ENCODE data around the gene WTAP.
"Not testable (repeated sequence)": the region's sequence is repeated elsewhere in the genome, so short reads cannot be mapped to it uniquely, and the experiment has no call there.

WTAP gene

DNA sequence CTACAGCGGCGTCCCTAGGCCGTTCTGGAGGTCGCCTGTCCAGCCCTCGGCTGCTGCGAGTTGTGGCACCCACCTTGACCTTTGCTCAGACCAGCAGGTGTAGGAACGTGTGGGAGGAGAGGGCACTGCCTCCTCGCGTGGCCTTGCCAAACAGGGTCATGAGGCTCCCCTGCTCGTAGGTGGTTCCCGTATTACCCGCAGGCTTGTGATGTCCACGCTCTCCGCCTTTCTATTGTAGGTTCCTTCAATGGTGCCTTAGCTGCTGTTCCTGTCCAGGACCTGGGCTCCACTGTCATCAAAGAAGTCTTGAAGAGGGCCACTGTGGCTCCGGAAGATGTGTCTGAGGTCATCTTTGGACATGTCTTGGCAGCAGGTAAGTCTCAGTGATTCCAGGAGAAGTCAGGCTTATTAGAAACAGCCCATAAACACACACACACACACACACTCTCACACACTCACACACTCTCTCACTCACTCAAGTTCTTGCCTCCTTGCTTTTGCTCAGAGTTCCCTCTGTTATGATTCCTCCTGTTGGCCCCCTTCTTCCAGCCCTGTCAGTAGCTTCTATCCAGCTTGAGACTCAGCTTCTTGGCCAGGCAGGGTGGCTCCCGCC is 35.5 kb downstream of the WTAP start:
- no peak for DNase-seq

DNA sequence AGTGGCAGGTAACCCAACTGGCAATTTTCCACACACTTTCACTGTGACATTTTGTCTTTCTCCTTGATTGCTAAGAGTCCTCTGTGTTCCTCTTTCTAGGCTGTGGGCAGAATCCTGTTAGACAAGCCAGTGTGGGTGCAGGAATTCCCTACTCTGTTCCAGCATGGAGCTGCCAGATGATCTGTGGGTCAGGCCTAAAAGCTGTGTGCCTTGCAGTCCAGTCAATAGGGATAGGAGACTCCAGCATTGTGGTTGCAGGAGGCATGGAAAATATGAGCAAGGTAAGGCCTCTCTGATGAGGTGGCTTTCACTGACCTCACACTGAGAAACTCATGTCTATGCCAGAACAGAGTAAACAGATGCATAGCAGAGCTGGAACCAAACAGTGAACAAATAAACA is 39.6 kb downstream of the WTAP start:
- no peak for DNase-seq

DNA sequence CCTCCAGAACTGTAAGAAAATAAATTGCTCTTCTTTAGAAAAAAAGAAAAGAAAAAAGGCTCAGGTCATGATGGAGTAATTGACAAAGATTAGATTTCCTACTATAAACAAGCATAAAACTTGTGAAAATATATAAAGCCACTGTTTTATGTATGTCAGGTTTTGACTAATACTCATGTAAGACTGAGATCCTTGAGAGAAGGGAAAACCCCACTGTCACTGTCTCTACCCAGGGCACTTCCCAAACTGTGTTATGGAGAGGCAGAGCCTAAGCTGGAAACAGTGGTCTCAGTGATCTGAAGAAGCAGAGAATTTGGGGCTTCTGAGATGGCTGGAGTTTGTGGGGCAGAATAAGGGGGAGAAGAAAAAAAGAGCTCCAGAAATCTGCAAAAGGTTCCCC is 42.2 kb downstream of the WTAP start:
- no peak for DNase-seq

DNA sequence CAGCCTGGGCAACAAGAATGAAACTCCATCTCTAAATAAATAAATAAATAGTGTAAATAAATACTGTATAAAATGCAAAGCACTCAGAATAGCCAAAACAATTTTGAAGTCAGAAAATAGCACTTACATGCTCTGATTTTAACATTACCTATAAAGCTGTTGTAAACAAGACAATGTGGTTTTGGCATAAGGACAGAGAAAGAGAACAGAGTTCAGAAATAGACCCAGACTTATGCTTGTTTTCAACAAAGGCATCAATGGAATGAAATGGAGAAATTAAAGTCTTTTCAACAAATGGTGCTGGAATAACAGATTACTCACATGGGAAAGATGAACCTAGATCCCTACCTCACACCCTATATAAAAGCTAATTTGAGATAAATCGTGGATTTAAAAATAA is 44.9 kb downstream of the WTAP start:
- DNase-seq, result no peak

DNA sequence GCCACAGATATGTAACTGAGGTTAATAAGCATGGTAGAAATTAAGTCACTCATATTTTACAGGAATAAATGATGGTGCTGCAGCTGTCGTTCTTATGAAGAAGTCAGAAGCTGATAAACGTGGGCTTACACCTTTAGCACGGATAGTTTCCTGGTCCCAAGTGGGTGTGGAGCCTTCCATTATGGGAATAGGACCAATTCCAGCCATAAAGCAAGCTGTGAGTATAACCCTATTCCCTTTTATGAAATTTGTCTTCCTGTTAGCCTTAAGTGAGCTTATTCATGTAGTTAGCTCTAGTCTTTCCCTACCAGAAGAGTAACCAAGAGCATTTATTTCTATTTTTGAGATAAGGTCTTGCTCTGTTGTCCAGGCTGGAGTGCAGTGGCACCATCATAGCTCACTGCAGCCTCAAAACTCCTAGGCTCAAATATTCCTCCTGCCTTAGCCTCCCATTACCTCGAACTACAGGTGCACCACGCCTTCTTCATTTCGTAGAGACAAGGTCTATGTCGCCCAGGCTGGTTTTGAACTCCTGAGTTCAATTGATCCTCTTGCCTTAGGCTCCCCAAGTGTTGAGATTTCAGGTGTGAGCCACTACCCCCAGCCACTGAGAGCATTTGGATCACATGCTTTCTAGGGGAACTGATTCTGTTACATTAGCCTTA is 50.1 kb downstream of the WTAP start:
- no peak for DNase-seq

DNA sequence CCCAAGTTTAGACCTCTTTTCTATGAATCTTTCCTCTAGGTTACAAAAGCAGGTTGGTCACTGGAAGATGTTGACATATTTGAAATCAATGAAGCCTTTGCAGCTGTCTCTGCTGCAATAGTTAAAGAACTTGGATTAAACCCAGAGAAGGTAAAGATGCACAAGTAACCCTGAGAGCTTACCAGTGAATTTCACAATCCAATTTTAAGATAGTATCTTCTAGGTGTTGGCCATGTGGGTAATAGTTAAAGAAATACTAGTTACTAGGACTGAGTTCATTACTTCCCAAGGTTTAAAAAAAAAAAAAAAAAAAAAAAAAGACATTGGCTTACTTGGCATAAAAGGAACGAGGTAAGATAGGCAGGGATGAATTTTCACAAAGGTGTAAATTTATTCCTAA is 50.8 kb downstream of the WTAP start:
- DNase-seq, result no peak

DNA sequence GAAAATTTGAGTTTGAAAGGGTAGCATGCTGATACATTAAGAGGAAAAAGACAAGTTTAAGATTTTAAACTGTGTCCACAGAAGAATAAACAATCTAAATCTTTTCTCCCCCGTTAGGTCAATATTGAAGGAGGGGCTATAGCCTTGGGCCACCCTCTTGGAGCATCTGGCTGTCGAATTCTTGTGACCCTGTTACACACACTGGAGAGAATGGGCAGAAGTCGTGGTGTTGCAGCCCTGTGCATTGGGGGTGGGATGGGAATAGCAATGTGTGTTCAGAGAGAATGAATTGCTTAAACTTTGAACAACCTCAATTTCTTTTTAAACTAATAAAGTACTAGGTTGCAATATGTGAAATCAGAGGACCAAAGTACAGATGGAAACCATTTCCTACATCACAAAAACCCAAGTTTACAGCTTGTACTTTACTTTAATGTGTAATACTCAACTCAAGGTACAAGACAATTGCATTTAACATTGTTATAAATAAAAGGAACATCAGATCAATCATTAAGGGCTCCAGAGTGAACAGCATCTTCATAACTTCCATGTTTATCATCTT is 51.3 kb downstream of the WTAP start:
- DNase-seq, result no peak

DNA sequence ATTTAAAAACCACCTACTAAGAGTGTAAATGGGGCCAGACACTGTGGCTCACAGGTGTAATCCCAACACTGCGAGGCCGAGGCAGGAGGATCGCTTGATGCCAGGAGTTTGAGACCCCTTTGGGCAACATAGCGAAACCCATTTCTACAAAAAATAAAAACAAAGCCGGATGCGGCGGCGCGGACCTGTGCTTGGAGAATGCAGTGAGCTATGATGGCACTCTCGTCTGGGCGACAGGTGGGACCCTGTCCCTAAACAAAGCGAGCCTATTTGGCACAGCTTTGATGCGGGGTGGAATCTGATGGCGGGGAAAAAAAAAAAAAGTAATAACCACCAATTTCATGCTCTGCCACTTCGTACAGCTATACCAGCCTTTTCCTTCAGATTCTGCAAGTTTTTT is 61.0 kb downstream of the WTAP start:
- no peak for DNase-seq

DNA sequence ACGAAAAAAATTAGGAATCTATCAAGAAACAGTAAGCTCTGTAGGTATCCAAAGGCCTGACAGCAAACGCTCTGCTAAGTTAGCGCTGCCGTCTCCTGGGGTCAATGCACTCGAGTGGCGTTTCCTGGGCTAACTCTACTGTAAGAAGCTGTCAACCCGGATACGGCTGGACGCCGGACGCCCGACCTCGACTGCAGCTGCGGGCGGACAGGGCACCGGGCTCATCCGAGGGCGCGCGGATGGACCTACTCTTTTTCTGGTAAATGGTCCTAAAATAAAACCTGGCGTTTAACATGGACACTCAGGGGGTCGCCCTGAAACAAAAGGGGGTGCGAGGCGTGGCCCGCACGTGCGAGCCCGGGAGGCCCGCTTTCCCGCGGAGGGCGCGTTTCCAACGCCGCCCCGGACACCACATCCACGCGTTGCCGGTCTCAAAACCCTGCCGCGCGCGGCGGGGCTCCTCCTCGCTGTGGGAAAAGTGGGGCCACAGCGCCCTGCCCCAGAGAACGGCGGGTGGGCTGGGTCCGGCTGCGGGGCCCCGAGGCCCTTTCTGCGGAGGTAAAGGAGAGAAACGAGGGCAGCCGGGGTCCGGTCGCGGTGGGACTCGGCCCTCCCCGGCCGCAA is 61.6 kb downstream of the WTAP start:
- DNase-seq, result no peak

DNA sequence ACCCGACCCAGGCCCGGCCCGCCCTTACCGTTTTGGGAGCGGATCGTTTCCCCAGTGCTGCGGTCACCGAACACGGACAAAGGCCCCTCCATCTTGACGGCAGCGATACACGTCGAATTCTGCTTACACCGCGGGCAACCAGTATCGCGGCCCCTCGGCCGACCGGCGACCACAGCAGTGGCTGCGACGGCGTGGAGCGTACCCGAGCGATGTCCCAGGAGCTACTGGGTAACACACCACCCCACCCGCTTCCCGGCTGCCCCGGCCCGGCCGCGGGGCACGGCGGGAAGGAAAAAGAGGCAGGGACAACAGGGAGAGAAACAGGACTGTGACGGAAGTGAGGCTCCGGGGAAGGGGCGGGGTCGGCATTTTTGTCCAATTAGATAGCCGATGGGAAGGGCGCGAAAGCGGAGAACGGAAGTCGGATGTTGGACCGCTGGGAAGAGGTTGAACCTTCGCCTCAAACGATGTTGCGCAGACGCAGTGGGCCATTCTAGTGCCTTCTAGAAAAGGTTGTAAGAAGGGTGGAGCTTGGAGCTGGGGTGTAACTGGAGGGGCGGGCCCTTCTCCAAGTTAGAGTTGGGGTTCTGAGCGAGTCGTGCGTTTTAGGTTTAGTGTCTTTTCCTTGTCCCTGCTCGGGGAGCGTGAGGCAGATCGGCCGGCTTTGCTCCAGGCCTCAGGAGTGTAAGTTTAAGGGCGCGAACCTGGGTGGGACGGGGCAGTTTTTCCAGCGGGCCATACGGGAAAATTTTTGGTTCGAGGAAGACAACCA is 62.3 kb downstream of the WTAP start, which contains the start of gene TCP1:
TSS of gene TCP1 (minus strand) at position 226 of the 772 bp plus-strand sequence. CDS start at position 92, 134 bp downstream.
- DNase-seq, result peak; percentile 100

DNA sequence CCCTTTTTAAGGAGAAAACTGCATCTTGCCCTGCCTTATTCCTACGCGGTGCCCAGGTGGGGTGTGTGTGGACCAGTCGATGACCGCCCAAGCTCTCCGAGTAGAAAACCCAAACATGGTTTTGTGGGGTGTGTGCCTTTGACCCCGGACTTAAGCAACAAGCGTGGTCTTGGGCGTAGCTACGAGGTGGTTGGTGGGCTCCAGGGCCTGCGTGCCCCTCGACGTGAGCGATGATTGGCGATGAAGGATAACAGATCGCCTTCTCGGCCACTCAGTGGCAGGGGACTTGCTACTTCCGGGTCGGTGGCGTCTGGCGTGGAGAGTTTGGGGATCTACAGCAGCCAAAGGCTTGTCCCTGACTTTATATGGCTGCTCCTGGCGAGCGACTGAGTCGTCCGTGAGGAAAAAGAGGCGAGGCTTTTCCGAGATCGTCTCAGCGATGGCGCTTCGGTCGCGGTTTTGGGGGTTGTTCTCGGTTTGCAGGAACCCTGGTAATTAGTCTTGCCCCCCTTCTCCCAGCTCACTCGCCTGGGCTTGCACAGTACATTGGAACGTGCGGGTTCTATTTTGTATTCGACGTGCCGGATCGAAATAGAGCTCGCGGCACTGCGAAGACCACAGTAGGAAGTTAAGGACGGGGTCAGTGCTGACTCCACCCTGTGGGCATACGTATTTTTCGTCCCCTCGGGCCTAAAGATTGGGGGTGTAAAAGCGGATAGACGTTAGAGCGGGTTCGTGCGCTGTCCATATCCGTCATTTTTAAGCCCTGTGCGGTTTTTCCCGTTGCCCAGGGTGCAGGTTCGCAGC is 63.0 kb downstream of the WTAP start, which contains the start of gene MRPL18:
TSS of gene MRPL18 (plus strand) at position 319 of the 807 bp plus-strand sequence. CDS start at position 440, 121 bp downstream.
- peak; percentile 98 for DNase-seq

DNA sequence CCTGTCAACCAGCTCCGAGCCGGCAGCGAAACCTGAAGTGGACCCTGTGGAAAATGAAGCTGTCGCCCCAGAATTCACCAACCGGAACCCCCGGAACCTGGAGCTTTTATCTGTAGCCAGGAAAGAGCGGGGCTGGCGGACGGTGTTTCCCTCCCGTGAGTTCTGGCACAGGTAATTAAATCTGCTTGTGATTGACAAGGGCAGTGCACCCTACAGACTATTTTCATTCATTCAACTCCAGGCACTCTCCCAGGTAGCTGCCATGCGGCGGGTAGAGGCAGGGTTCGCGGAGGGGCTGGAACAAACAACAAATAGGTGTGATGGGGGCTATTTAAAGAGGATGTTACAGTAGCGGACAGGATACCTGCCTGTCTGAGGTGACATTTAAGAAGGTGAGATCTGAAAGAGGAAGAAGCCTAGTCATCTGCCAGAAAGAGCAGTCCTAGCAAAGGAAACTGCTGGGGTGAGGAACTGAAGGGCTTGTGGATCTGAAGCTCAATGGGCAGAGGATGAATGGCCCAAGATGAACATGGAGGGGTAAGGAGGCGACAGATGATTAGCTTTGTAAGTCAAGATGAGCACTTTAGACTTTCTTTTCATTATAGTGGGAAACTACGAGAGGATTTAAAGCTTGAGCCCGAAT is 63.8 kb downstream of the WTAP start:
- peak; percentile 35 for DNase-seq

DNA sequence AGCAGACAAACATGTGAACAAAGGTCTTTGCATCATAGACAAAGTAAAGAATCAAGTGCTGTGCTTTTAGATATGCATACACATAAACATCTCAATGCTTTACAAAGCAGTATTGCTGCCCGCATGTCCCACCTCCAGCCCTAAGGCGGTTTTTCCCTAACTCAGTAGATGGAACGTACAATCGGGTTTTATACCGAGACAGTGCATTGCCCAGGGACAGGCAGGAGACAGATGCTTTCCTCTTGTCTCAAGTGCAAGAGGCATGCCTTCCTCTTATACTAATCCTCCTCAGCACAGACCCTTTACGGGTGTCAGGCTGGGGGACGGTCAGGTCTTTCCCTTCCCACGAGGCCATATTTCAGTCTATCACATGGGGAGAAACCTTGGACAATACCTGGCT is 67.7 kb downstream of the WTAP start:
- not testable (repeated sequence) for DNase-seq

DNA sequence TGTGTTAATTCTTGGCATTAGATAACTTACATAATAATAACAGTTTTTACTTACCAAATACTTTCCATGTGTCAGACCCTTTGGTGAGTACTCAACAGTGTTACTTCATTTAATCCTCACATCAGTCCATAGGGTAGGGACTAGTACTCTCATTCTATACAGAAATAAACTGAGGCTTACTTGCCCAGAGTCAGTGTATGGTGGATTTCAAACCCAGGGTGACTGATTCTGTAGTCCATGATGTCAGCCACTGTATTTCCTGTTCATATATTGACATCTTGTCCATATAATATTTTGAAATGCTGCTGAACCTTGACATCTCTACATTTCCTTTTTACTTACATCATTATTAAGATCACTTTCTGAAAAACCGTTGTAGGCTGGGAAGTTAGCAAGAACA is 70.2 kb downstream of the WTAP start:
- DNase-seq, result no peak

DNA sequence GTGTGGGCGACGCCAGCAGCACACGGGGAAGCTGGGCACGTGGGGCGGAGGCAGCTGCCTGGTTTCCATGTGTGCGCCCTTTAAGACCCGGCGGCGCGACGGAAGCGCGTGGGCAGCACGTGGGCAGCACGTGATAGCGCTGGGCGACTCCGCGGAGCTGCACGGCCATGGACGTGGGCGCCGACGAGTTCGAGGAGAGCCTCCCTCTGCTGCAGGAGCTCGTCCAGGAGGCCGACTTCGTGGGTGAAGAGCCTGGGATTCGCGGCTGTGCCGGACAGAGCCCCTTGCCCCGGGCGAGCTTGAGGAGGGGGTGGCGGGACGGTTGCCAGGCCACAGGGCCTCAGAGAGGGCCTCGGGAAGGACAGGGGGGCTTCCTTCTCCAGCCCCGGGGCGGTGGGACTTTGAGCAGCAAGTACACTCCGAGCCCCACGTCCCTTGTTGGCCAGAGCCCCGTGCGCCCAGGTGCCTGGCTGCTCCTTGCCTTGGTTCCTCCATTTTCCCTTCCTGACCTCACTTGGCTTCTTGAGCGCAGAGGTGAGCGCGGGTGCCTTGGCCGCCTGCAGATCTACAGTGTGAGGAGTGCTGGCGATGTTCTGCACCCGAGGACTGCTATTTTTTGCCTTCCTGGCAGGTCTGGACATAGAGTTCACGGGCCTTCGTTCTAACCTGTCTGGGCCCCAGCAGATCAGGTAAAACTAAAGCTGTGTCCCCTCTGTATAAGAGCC is 73.0 kb downstream of the WTAP start, which contains the start of gene PNLDC1:
TSS of gene PNLDC1 (plus strand) at position 136 of the 725 bp plus-strand sequence. CDS start at position 168, 32 bp downstream.
- DNase-seq, result no peak

DNA sequence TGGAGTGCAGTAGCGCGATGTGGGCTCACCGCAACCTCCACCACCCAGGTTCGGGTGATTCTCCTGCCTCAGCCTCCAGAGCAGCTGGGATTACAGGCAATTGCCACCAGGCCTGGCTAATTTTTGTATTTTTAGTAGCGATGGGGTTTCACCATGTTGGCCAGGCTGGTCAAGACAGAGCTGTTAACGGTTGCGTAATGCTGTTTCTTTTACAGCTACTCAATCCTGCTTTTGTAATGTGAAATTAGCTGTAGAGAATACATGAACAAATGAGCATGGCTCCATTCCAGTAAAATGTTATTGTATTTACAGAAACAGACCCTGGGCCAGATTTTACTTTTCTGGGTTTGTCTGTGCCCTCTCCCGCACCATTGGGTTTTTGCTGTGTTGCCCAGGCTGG is 74.6 kb downstream of the WTAP start:
- peak; percentile 94 for DNase-seq

DNA sequence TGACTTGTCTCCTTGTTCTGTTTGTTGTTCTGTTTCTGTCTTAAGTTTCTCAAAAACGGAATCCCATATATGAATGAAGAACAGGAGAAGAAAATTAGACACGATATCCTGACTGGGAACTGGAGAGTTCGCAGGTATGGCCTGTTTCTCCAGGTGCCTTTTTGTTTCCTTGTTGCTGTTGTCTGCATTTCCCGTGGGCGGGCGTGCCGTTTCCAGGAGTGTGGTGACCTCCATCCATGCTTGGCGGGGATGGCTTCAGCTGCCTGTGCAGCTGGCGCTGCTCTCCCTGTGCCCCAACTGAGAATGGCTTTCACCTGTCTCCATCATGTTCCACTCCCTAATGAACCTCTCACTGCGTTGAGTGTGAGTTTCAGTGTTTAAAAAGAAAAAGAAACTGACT is 77.2 kb downstream of the WTAP start:
- DNase-seq, result no peak

DNA sequence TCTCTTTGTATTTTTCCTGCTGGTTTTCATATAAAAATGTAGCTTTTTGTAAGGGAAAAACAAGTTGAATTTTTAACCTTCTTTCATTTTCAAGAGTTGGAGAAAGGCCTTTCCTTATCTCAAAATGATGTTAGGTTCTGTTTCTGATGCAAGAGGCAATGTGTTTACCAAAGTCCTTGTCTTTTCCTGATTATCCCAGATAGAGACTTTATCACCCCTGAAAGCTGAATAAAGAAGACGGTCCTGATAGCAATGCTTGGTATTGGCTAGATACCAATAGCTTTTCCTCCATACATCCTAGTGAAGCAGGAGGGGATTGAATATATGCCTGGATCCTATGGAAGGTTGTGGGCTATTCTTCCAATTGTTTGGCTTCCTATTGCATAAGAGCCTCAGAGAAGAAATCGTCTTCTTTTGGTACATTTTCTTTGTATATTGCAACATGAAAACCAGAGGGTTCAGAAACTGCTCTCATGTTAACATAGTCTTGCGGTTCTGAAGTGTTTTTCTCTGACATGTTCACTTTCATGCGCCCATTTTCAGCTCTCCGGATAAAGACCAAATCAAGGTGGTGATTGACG is 78.2 kb downstream of the WTAP start:
- DNase-seq, result peak; percentile 87
